ENCODE results near the gene NPC1L1. TPM values are rescaled to one million over a fixed set of nuclear protein-coding genes. Genes with fewer than 3 reads are reported as not detected.

NPC1L1 gene
- total and polyA plus RNA-seq, 2 donors (not counting 1 experiment from before 2014, with no cell fraction given) = 0.07 TPM; not detected in 1

GRCh38 chr7:44517175-44517574 lies 24.0 kb downstream of the NPC1L1 start:
- no peaks in the 10 kb centered on the region for H3K9me3 ChIP-seq (ENCODE audit: control extremely low read depth in 1 of 3, control insufficient read depth in 2 of 3, insufficient read depth in 1 of 3, low read length in 2 of 3)
- no peak overlapping the region for H3K27ac Mint-ChIP-seq
- peaks cover 18% of the 10 kb centered on the region for H3K27me3 Mint-ChIP-seq
- intact Hi-C loops (cut with micrococcal nuclease) = no loop called here
- ATAC-seq (ENCODE audit: low read depth) (no peak), DNase-seq (no peak)
- H3K79me2 ChIP-seq (ENCODE audit: control insufficient read depth, insufficient read depth, low read length) = no peaks in the 10 kb centered on the region
- TF ChIP-seq CTCF (IDR thresholded peaks at IDR 0.05) = no peak
- TF ChIP-seq EZH2 (IDR thresholded peaks at IDR 0.05; ENCODE audit: borderline replicate concordance, insufficient read depth, low read depth, low read length, poor library complexity, severe bottlenecking) = no peak
- H3K4me1 Mint-ChIP-seq = no peaks in the 10 kb centered on the region
- WGBS (ENCODE audit: insufficient coverage) = 90% methylated on average over 3 of the region's 8 CpGs
- no peaks in the 10 kb centered on the region for H4K20me1 ChIP-seq (ENCODE audit: control insufficient read depth, insufficient read depth, low read length, poor library complexity, severe bottlenecking)
- no peak overlapping the region for H3K4me3 ChIP-seq (ENCODE audit: control extremely low read depth in 1 of 5, extremely low read depth in 1 of 5, insufficient read depth in 1 of 5, low read depth in 2 of 5, low read length in 4 of 5)
- CTCF ChIA-PET = no interaction called here
- H3K4me2 ChIP-seq (replicated peaks; ENCODE audit: low read depth, low read length, poor library complexity, severe bottlenecking) = no peak overlapping the region
- POLR2A ChIA-PET = no interaction called here
- H3K27me3 ChIP-seq (replicated peaks in 1 of 4; ENCODE audit: control extremely low read depth in 1 of 4, control insufficient read depth in 3 of 4, insufficient read depth in 4 of 4, low read length in 3 of 4) = peaks cover 0 to 7% (median 0%) of the 10 kb centered on the region in 4 experiments
- no peak overlapping the region for H3K4me3 Mint-ChIP-seq
- no peaks in the 10 kb centered on the region for H3K36me3 ChIP-seq (replicated peaks in 1 of 2; ENCODE audit: control extremely low read depth in 1 of 2, control insufficient read depth in 1 of 2, extremely low read depth in 1 of 2, insufficient read depth in 2 of 2, low read length in 1 of 2)
- H2AFZ ChIP-seq (ENCODE audit: insufficient read depth, low read depth, low read length, poor library complexity, severe bottlenecking) = no peak overlapping the region
- H3K27ac ChIP-seq (ENCODE audit: low read length in 2 of 2) = no peak overlapping the region
- no peak overlapping the region for H3K9ac ChIP-seq (ENCODE audit: low read length)
- no peaks in the 10 kb centered on the region for H3K9me3 Mint-ChIP-seq (ENCODE audit: insufficient read depth)
- H3K4me1 ChIP-seq (ENCODE audit: control insufficient read depth in 2 of 2, insufficient read depth in 2 of 2, low read length in 2 of 2) = no peaks in the 10 kb centered on the region

GRCh38 chr7:44515590-44516268 lies 25.4 kb downstream of the NPC1L1 start:
- Histone ChIP-seq H3K27me3 (replicated peaks in 1 of 4; ENCODE audit: control extremely low read depth in 1 of 4, control insufficient read depth in 3 of 4, insufficient read depth in 4 of 4, low read length in 3 of 4) (peaks cover 0 to 1% (median 0%) of the 10 kb centered on the region in 4 experiments), H3K4me3 (ENCODE audit: control extremely low read depth in 1 of 5, extremely low read depth in 1 of 5, insufficient read depth in 1 of 5, low read depth in 2 of 5, low read length in 4 of 5) (no peak overlapping the region), H3K27ac (ENCODE audit: low read length in 2 of 2) (no peak overlapping the region), H2AFZ (ENCODE audit: insufficient read depth, low read depth, low read length, poor library complexity, severe bottlenecking) (no peak overlapping the region), H3K4me1 (ENCODE audit: control insufficient read depth in 2 of 2, insufficient read depth in 2 of 2, low read length in 2 of 2) (no peaks in the 10 kb centered on the region), H3K4me2 (replicated peaks; ENCODE audit: low read depth, low read length, poor library complexity, severe bottlenecking) (no peak overlapping the region), H4K20me1 (ENCODE audit: control insufficient read depth, insufficient read depth, low read length, poor library complexity, severe bottlenecking) (no peaks in the 10 kb centered on the region), H3K79me2 (ENCODE audit: control insufficient read depth, insufficient read depth, low read length) (no peaks in the 10 kb centered on the region), H3K9ac (ENCODE audit: low read length) (no peak overlapping the region), H3K9me3 (ENCODE audit: control extremely low read depth in 1 of 3, control insufficient read depth in 2 of 3, insufficient read depth in 1 of 3, low read length in 2 of 3) (no peaks in the 10 kb centered on the region), H3K36me3 (replicated peaks in 1 of 2; ENCODE audit: control extremely low read depth in 1 of 2, control insufficient read depth in 1 of 2, extremely low read depth in 1 of 2, insufficient read depth in 2 of 2, low read length in 1 of 2) (no peaks in the 10 kb centered on the region)
- TF ChIP-seq CTCF (IDR thresholded peaks at IDR 0.05) (no peak), EZH2 (IDR thresholded peaks at IDR 0.05; ENCODE audit: borderline replicate concordance, insufficient read depth, low read depth, low read length, poor library complexity, severe bottlenecking) (no peak)
- peaks cover 7% of the 10 kb centered on the region for H3K27me3 Mint-ChIP-seq
- no peaks in the 10 kb centered on the region for H3K9me3 Mint-ChIP-seq (ENCODE audit: insufficient read depth)
- ChIA-PET POLR2A (no interaction called here), CTCF (interaction anchor here (2.0 kb wide), 1 partner anchor 49 kb away, joined by 6 read pairs; no protein-coding TSS in a partner anchor)
- intact Hi-C loops (cut with micrococcal nuclease) = no loop called here
- no peak for ATAC-seq (ENCODE audit: low read depth)
- no peak overlapping the region for H3K27ac Mint-ChIP-seq
- H3K4me3 Mint-ChIP-seq = no peak overlapping the region
- H3K4me1 Mint-ChIP-seq = no peaks in the 10 kb centered on the region
- DNase-seq = no peak
- 71% methylated on average over 6 of the region's 10 CpGs for WGBS (ENCODE audit: insufficient coverage)

All from B cell (primary cell).